ENCODE data around the gene PPM1G.
"Not testable (repeated sequence)": the region's sequence is repeated elsewhere in the genome, so short reads cannot be mapped to it uniquely, and the experiment has no call there.

Gene PPM1G

DNA sequence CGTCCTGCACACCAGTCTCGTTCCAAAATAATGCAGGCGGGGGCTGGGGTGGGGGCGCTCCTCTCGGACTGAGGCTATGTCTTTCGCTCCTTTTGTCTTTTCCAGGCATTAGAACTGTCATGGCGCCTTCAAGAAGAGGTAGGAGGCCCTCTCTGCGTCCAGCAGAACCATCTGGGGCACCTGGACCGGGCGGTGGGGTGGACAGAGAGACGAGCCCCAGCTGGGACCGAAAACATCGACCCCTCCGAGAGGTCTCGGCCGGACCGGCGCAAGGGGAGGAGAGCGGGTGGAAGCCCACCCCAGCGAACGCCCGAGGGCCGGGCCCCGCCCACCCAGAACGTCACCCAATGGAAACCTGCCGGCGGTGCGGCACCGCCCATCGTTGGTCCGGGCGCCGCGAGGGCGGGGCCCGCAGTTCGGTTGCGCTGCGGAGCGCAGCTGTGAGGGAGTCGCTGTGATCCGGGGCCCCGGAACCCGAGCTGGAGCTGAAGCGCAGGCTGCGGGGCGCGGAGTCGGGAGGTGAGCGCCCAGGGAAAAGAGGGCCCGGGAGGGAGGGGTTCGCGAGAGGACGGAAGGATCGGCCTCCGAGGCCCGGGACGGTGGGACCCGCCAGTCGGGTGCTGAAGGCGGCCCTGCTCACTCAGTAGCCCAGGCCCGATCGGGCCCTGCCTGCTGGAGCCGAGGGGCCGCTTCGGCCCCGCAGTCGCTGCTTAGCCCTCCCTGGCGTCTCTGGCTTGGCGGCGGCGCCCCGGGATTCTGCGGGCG, 19.0 kb upstream of the PPM1G start, which contains the start of gene NRBP1:
NRBP1 (plus strand) TSS at position 419 of the 765 bp plus-strand sequence. CDS start 4,643 bp downstream, outside the sequence.
- TF ChIP-seq, protein P1, sequence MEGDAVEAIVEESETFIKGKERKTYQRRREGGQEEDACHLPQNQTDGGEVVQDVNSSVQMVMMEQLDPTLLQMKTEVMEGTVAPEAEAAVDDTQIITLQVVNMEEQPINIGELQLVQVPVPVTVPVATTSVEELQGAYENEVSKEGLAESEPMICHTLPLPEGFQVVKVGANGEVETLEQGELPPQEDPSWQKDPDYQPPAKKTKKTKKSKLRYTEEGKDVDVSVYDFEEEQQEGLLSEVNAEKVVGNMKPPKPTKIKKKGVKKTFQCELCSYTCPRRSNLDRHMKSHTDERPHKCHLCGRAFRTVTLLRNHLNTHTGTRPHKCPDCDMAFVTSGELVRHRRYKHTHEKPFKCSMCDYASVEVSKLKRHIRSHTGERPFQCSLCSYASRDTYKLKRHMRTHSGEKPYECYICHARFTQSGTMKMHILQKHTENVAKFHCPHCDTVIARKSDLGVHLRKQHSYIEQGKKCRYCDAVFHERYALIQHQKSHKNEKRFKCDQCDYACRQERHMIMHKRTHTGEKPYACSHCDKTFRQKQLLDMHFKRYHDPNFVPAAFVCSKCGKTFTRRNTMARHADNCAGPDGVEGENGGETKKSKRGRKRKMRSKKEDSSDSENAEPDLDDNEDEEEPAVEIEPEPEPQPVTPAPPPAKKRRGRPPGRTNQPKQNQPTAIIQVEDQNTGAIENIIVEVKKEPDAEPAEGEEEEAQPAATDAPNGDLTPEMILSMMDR (conservative IDR thresholded peaks at IDR 0.05; ENCODE audit: low read depth, low read length) = peak; percentile 5
- DNase-seq (ENCODE audit: low read depth) = peak; percentile 54
- peak within 1 kb of the TSS; percentile 90 for H3K4me3 ChIP-seq (ENCODE audit: low read length)

DNA sequence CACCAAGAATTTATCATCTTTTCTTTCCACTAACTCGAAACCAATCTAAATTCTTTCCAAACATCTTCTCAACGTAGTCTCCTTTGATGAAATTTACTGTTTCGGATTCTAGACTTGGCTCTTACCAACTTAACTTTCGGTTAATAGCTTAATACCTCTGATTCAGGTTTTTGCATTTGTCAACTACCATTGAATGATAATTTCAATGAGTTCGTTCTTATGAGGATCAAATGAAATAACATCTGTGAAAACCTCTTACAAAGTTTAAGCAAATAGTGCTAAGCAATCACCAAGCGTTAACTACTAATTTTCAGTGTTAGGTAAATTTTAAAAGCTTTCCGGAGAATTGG, 18.4 kb upstream of the PPM1G start:
- H3K4me3 ChIP-seq (ENCODE audit: low read length) = peak overlapping the region; percentile 90
- TF ChIP-seq, protein P1 (conservative IDR thresholded peaks at IDR 0.05; ENCODE audit: low read depth, low read length) = no peak
- DNase-seq (ENCODE audit: low read depth) = no peak

DNA sequence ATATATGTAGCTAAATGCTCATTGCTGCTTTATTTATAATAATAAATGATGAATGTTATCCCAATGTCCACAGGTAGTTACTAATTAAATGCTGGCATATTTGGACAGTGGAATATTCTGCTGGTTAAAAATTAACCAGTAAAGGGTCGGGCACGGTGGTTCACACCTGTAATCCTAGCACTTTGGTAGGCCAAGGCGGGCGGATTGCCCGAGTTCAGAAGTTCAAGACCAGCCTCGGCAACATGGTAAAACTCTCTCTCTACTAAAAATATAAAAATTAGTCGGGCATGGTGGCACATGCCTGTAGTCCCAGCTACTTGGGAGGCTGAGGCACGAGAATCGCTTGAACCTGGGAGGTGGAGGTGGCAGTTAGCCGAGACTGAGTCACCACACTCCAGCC, 15.6 kb upstream of the PPM1G start:
- DNase-seq (ENCODE audit: low read depth); H3K4me3 ChIP-seq (ENCODE audit: low read length): not testable (repeated sequence)

DNA sequence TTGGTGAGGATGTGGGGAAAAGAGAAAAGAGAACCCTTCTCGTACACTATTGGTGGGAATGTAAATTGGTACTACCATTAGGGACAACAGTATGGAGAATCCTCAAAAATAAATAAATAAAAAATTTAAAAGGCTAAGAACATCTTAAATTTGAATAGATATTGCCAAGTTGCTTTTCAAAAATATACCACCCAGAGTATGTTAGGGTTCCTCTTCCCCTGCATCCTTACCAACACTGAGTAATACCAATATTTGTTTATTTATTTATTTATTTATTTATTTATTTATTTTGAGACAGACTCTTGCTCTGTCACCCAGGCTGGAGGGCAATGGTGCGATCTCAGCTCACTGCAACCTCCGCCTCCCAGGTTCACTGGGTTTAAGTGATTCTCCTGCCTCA, 13.6 kb upstream of the PPM1G start:
- TF ChIP-seq, protein P1 (conservative IDR thresholded peaks at IDR 0.05; ENCODE audit: low read depth, low read length) = no peak
- DNase-seq (ENCODE audit: low read depth) = no peak
- no peak overlapping the region for H3K4me3 ChIP-seq (ENCODE audit: low read length)

DNA sequence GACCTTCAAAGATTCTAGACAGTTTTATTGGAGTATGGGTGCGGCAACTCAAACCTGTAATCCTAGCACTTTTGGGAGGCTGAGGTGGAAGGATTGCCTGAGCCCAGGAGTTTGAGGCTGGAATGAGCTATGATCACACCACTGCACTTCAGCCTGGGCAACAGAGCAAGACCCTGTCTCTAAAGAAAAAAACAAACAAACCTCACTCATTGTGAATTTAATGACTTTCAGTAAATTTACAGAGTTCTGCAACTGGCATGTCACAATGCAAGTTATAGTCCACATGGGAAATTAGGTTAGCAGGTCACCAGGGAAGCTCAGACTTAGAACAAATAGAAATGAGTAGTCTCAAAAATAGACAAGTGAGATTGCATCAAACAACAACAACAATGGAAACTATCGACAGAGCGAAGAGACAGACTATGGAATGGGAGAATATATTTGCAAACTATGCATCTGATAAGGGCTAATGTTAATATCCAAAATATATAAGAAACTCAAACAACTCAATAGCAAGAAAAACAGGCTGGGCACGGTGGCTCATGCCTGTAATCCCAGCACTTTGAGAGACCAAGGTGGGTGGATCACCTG, 12.4 kb upstream of the PPM1G start:
- DNase-seq (ENCODE audit: low read depth) = no peak
- TF ChIP-seq, protein P1 (conservative IDR thresholded peaks at IDR 0.05; ENCODE audit: low read depth, low read length) = no peak
- H3K4me3 ChIP-seq (ENCODE audit: low read length) = no peak overlapping the region

DNA sequence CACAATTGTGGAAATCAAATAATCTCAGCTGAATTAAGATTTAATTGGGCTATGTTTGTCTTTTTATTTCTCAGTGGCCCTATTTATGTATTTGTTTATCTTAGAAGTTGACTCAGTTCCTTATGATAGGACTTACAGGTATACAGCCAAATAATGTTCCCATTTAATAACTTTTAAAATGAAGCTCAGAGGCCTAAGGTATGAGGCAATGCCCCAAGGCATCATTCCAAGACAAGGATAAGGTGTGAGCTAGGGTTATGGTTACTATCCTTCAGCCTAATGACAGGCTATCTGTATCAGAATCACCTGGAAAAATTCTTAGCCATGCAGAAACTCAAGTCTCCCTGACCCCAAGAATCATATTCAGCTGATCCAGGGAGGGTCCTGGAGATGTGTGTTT, 11.6 kb upstream of the PPM1G start:
- H3K4me3 ChIP-seq (ENCODE audit: low read length) = no peak overlapping the region
- TF ChIP-seq, protein P1 (conservative IDR thresholded peaks at IDR 0.05; ENCODE audit: low read depth, low read length) = no peak
- DNase-seq (ENCODE audit: low read depth) = no peak

DNA sequence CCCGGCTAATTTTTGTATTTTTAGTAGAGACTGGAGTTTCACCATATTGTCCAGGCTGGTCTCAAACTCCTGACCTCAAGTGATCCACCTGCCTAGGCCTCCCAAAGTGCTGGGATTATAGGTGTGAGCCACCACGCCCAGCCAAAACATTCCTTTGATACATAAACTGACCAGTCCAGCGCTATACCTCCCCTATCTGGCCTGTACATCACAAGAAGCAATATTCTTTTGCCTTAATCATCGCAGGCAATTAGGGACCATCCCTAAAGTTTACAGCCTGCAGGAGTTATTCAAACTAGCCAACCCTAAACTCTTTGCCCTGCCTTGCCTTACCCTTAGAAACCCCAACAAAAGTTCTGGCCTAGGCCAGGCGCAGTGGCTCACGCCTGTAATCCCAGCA, 6.8 kb upstream of the PPM1G start:
- H3K4me3 ChIP-seq (ENCODE audit: low read length) = no peak overlapping the region
- no peak for DNase-seq (ENCODE audit: low read depth)

More for the DNA sequence above, 6.8 kb upstream of the PPM1G start:
- TF ChIP-seq, protein P1 (conservative IDR thresholded peaks at IDR 0.05; ENCODE audit: low read depth, low read length) = no peak

All from retinal pigment epithelial cell (primary cell).